Activated naive CD8-positive, alpha-beta T cell treated with anti-CD3 and anti-CD28 coated beads, Interleukin-2, amount 10 ng/mL, durations not matched to agents 7 days and 5 days (primary cell): ENCODE measurements around the gene PAX3. TPM values are rescaled to one million over a fixed set of nuclear protein-coding genes. Genes with fewer than 3 reads are reported as not detected.

ENCODE experiments used
- ATAC-seq: fragments of 150-1000 bp; cut with Tn5 transposase; one replicate; pipeline ENCODE4 v1.10.0; 2021; ENCODE audit warnings: low read depth, moderate library complexity
- POLR2A ChIA-PET: fragments of 350-600 bp; sonication (Branson Sonifier 250); formaldehyde crosslinking; loops from one replicate; lab custom pipeline; 2021; ENCODE audit warnings: antibody characterized with exemption; lab: Charles Lee
- DNase-seq: peaks from one replicate; pipeline ENCODE4 v3.0.0; 2021
- H3K27ac Mint-ChIP-seq: one replicate; pipeline ENCODE4 v1.8.0; 2022; ENCODE audit warnings: mild to moderate bottlenecking, mixed read lengths
- H3K27me3 Mint-ChIP-seq: one replicate; pipeline ENCODE4 v1.8.0; 2022; ENCODE audit warnings: mild to moderate bottlenecking, moderate library complexity, mixed read lengths
- H3K36me3 Mint-ChIP-seq: one replicate; pipeline ENCODE4 v1.8.0; 2021; ENCODE audit warnings: mild to moderate bottlenecking, mixed read lengths
- H3K4me1 Mint-ChIP-seq: one replicate; pipeline ENCODE4 v1.8.0; 2021; ENCODE audit warnings: mixed read lengths
- H3K4me3 Mint-ChIP-seq: one replicate; pipeline ENCODE4 v1.8.0; 2022; ENCODE audit warnings: mild to moderate bottlenecking, moderate library complexity, mixed read lengths
- H3K9me3 Mint-ChIP-seq: one replicate; pipeline ENCODE4 v1.8.0; 2021; ENCODE audit warnings: mixed read lengths
- total RNA-seq, 2 experiments: library from RNA; stranded (reverse); gene quantifications; one replicate each; pipeline ENCODE4 v1.2.3, GENCODE V29; 2021

The PAX3 gene
- total RNA-seq, 2 experiments from 2014 or later, result not detected

- DNase-seq (peak; percentile 55), ATAC-seq (peak; percentile 49)
- Mint-ChIP-seq H3K27me3 (peaks cover 64% of the 10 kb centered on the region), H3K27ac (no peak overlapping the region), H3K36me3 (no peaks in the 10 kb centered on the region), H3K4me3 (peak overlapping the region; percentile 84), H3K4me1 (peaks cover 5% of the 10 kb centered on the region), H3K9me3 (no peaks in the 10 kb centered on the region)
- POLR2A ChIA-PET, result interaction anchor here (0.7 to 1.1 kb wide), 3 partner anchors 63 to 335 kb away, joined by 3 to 6 read pairs (median 4); no protein-coding TSS in a partner anchor
These were observed 20.2 kb upstream of the PAX3 start for GRCh38 chr2:222318712-222319585.

- ATAC-seq (peak; percentile 72), DNase-seq (peak; percentile 68)
- H3K4me1 Mint-ChIP-seq, result peaks cover 5% of the 10 kb centered on the region
- no peak overlapping the region for H3K27ac Mint-ChIP-seq
- no peaks in the 10 kb centered on the region for H3K9me3 Mint-ChIP-seq
- H3K36me3 Mint-ChIP-seq, result no peaks in the 10 kb centered on the region
- H3K27me3 Mint-ChIP-seq, result peaks cover 72% of the 10 kb centered on the region
- POLR2A ChIA-PET, result interaction anchor here (0.7 to 1.1 kb wide), 2 partner anchors 64 to 335 kb away, joined by 3 to 4 read pairs; no protein-coding TSS in a partner anchor
- H3K4me3 Mint-ChIP-seq, result peak overlapping the region; percentile 84
These were observed 19.4 kb upstream of the PAX3 start for GRCh38 chr2:222318026-222318711.

GRCh38 chr2:222315443-222316121 is 16.8 kb upstream of the PAX3 start:
- DNase-seq (no peak), ATAC-seq (no peak)
- Mint-ChIP-seq H3K4me3 (no peak overlapping the region), H3K4me1 (peaks cover 4% of the 10 kb centered on the region), H3K27ac (no peak overlapping the region), H3K27me3 (peaks cover 77% of the 10 kb centered on the region), H3K36me3 (no peaks in the 10 kb centered on the region), H3K9me3 (no peaks in the 10 kb centered on the region)
- POLR2A ChIA-PET, result no interaction called here

GRCh38 chr2:222313816-222314215 is 15.0 kb upstream of the PAX3 start:
- H3K27ac Mint-ChIP-seq, result no peak overlapping the region
- peaks cover 91% of the 10 kb centered on the region for H3K27me3 Mint-ChIP-seq
- POLR2A ChIA-PET, result no interaction called here
- DNase-seq (no peak), ATAC-seq (no peak)
- no peak overlapping the region for H3K4me3 Mint-ChIP-seq
- H3K9me3 Mint-ChIP-seq, result no peaks in the 10 kb centered on the region
- no peaks in the 10 kb centered on the region for H3K36me3 Mint-ChIP-seq
- peaks cover 4% of the 10 kb centered on the region for H3K4me1 Mint-ChIP-seq

DNA sequence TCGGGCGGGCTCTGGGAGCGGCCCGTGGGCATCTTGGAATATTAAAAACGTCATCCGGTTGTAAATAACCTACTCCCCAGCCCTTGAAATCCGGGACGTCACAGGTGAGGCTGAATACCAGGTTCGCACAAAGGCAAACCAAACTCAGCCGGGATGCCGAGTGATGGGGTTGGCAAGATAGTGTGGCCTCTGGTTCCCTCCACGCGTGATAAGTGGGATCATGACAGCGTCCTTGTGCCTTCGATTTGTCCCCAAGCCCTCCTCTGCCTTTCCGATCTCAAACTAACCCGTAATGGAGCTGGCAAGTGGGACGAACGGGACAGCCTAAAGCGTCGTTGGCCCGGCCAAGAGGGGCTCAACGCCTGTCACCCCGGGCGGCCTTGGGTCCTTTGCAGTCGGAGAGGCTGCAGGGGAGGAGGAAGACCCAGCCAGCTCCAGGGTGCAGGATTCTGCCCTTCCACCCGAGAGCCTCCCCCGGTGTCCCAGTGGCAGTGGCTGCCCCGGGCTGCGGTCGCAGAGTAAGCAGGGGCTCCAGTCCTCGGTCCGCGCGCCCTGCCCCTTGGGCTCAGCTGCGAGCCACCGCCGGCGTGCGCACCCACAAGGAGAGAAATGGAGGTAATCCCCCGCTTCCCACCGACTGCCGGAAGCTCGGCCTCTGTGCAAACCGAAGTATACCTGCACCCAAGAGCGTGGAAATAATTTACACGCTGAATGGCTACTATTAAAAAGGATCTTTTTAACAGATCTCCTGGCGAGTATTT is 13.4 kb upstream of the PAX3 start:
- POLR2A ChIA-PET, result interaction anchor here (0.6 kb wide), 1 partner anchor 114 kb away, joined by 4 read pairs; no protein-coding TSS in a partner anchor
- peaks cover 1% of the 10 kb centered on the region for H3K9me3 Mint-ChIP-seq
- DNase-seq (peak; percentile 38), ATAC-seq (no peak)
- peaks cover 5% of the 10 kb centered on the region for H3K4me1 Mint-ChIP-seq
- H3K27me3 Mint-ChIP-seq, result peaks cover 95% of the 10 kb centered on the region
- H3K4me3 Mint-ChIP-seq, result peak overlapping the region; percentile 39
- peak overlapping the region; percentile 68 for H3K27ac Mint-ChIP-seq
- no peaks in the 10 kb centered on the region for H3K36me3 Mint-ChIP-seq

DNA sequence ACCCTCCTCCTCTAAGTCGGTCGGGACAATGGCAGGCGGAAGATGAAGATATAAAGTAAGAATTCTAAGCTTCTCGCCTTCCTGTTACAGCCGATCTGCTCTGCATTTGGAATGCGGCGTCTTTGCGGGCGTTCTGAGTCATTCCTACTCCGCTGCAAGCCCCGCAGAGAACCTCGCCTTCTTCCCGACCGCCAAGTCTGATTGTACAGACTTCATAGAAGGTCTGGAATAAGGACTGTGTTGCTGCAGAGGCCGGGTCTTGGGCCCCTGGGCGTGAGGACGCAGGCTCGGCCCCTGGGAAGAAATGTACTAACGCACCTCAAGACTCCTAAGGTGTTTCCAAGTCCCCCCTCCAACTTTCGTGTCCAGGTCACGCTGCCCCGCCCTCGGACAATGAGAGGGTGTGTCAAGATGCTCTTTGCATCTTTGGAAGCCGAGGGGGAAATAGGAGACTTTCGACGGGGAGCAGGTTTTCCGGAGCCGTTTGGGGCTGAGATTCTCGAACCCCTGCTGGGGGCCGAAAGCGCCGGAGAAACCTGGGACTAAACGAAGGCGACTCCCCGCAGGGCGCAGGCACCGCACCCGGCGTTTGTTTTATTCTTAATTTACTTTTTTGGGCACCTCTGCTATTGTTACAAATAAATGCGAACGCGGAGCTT is 12.7 kb upstream of the PAX3 start:
- Mint-ChIP-seq H3K27ac (no peak overlapping the region), H3K36me3 (no peaks in the 10 kb centered on the region), H3K9me3 (peaks cover 1% of the 10 kb centered on the region), H3K27me3 (peaks cover 96% of the 10 kb centered on the region), H3K4me3 (no peak overlapping the region), H3K4me1 (peaks cover 6% of the 10 kb centered on the region)
- POLR2A ChIA-PET, result interaction anchor here (0.6 kb wide), 1 partner anchor 115 kb away, joined by 4 read pairs; no protein-coding TSS in a partner anchor
- ATAC-seq, result no peak
- no peak for DNase-seq

GRCh38 chr2:222310747-222311318 is 12.0 kb upstream of the PAX3 start:
- ATAC-seq (no peak), DNase-seq (no peak)
- POLR2A ChIA-PET, result no interaction called here
- Mint-ChIP-seq H3K27me3 (peaks cover 98% of the 10 kb centered on the region), H3K27ac (no peak overlapping the region), H3K4me1 (peaks cover 11% of the 10 kb centered on the region), H3K9me3 (peaks cover 1% of the 10 kb centered on the region), H3K36me3 (no peaks in the 10 kb centered on the region), H3K4me3 (no peak overlapping the region)

DNA sequence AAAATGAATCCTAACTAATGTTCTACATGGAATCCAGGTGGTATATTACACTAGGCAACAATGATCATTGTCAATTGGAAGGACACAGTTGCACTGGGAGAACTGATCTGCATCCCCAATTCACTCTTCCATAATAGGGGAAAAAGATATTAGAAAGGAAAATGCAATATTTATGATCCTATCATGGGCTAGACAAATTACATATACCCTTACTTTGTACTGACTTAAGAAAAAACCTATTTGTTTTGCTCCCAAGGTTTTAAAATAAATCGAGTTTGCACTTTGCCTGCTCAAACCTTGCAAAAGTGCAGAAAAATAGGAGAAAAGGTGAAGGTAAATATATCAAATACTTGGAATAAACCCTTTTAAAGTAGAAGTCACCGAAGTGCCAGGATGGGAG is 11.0 kb upstream of the PAX3 start:
- Mint-ChIP-seq H3K27me3 (peaks cover 97% of the 10 kb centered on the region), H3K27ac (no peak overlapping the region)

GRCh38 chr2:222309361-222309760 is 10.6 kb upstream of the PAX3 start:
- DNase-seq (no peak), ATAC-seq (no peak)
- POLR2A ChIA-PET, result no interaction called here
- peaks cover 20% of the 10 kb centered on the region for H3K4me1 Mint-ChIP-seq
- H3K9me3 Mint-ChIP-seq, result peaks cover 1% of the 10 kb centered on the region
- H3K4me3 Mint-ChIP-seq, result no peak overlapping the region
- peaks cover 98% of the 10 kb centered on the region for H3K27me3 Mint-ChIP-seq
- H3K36me3 Mint-ChIP-seq, result no peaks in the 10 kb centered on the region
- no peak overlapping the region for H3K27ac Mint-ChIP-seq

More for the DNA sequence above, 11.0 kb upstream of the PAX3 start:
- no peak for DNase-seq
- POLR2A ChIA-PET, result no interaction called here
- no peak for ATAC-seq
- Mint-ChIP-seq H3K4me3 (no peak overlapping the region), H3K36me3 (no peaks in the 10 kb centered on the region), H3K4me1 (peaks cover 19% of the 10 kb centered on the region), H3K9me3 (peaks cover 1% of the 10 kb centered on the region)

DNA sequence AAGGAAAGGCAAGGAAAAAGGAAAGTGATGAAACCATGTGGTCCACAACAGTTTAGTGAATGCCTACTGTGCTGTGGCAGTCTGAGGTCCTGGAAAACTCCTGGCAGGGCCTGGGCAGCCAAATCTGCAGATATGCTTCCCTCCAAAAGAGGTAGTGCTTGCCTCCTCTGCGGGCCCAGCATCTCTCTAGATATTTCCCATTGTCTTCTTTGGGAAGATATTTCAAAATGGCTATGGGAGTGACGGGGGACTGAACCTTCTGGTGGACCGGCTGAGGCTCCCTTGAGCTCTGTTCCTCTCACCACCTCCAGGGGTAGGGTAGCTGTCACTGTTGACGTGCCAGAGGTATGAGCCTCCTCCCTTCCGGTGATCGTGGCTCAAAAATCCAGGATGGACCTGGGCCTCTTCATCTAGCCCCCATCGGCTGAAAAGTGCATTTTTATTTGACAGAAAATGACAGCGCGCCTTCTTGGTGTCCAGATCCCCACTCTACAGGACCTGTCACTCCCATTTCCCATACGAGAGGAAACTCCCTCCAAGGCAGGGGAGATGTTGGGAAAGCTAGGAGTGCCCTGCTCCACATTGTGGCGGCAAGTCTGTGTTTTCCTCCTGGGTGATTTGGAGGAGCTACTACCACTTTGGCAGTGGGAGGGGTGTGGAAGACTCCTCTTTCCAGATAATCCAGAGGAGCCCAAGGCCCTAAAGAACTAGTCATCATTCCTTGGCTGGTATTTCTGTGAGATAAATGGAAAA is 9.4 kb upstream of the PAX3 start:
- H3K36me3 Mint-ChIP-seq, result peaks cover under 1% of the 10 kb centered on the region
- DNase-seq, result no peak
- H3K4me1 Mint-ChIP-seq, result peaks cover 21% of the 10 kb centered on the region
- peaks cover 2% of the 10 kb centered on the region for H3K9me3 Mint-ChIP-seq
- no peak for ATAC-seq
- H3K27me3 Mint-ChIP-seq, result peaks cover 98% of the 10 kb centered on the region
- no peak overlapping the region for H3K4me3 Mint-ChIP-seq
- POLR2A ChIA-PET, result no interaction called here
- no peak overlapping the region for H3K27ac Mint-ChIP-seq

GRCh38 chr2:222307143-222307756 is 8.5 kb upstream of the PAX3 start:
- H3K27me3 Mint-ChIP-seq, result peaks cover 98% of the 10 kb centered on the region
- H3K36me3 Mint-ChIP-seq, result peaks cover 6% of the 10 kb centered on the region
- H3K4me3 Mint-ChIP-seq, result peak overlapping the region; percentile 44
- no peak for ATAC-seq
- DNase-seq, result no peak
- H3K9me3 Mint-ChIP-seq, result peaks cover 7% of the 10 kb centered on the region
- peaks cover 24% of the 10 kb centered on the region for H3K4me1 Mint-ChIP-seq
- H3K27ac Mint-ChIP-seq, result no peak overlapping the region
- POLR2A ChIA-PET, result no interaction called here
